HG03469 (cell line): ENCODE data around the gene DOCK4.
"Not testable (repeated sequence)": the region's sequence is repeated elsewhere in the genome, so short reads cannot be mapped to it uniquely, and the experiment has no call there.

Source experiments
- ATAC-seq: cut with Tn5 transposase; IDR thresholded peaks from one replicate; pipeline ENCODE4 v1.9.1; 2021; ENCODE audit warnings: mild to moderate bottlenecking, moderate library complexity, moderate number of reproducible peaks; ENCODE audit not compliant: unreplicated experiment

DOCK4 gene

DNA sequence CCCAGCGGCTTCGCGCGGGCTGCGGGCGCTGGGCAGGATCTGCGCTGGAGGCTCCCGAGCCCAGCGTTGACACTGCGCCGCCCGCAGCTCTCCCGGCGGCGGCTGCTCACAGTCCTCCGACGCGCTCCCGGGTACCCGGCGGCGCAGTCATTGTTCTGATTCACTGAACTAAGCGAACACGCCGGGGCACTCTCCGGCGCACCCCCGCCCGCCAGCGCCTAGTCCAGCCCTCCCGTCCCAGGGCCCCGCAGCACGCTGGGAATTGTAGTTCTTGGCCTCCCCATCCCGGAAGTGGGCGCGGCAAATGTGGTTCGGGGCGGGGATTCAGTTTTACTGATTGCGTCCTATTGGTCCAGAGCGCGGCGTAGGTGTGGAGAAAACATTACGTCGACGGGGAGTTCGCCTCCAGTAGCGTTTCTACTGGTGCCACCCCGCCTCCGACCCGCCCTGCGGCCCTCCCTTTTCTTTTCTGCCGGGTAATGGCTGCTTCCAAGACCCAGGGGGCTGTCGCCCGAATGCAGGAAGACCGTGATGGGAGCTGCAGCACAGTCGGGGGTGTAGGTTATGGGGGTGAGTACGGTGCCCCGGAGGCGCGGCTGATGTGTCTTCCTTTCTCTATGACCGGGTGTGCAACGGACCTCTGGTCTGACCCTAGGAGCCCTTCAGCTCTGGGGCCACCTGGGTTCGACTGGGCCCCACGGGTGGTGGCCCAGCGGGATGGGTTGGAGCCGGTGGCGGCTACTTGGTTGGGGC, at the start of gene DOCK4, which contains the start of gene ZNF277:
Gene DOCK4 (minus strand): TSS at position 162 of the 753 bp plus-strand sequence. CDS start 261 bp downstream, outside the sequence.
Gene ZNF277 (plus strand): TSS at position 458 of the 753 bp plus-strand sequence. CDS start 22 bp downstream, at position 480.
- ATAC-seq, result peak; percentile 86

- no peak for ATAC-seq
Measured at GRCh38 chr7:112255388-112255720, 49.2 kb upstream of the DOCK4 start.

GRCh38 chr7:112254709-112255387, 48.6 kb upstream of the DOCK4 start:
- ATAC-seq, result no peak

DNA sequence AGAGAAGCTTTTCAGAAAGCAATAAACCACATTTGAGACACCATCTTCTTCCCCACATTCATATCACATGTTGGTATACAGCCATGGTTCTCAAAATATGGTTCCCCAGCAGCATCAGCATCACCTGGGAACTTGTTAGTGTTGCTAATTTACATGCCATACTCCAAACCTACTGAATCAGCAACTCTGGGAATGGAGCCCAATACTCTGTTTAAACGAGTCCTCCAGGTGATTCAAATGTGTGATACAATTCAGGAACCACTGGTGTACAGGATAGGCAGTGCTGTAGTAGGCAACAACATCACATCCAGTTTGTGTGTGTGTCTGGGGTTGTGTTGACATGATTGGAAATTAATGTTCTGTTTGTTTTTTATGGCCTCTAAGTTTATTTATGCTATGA, 48.0 kb upstream of the DOCK4 start:
- no peak for ATAC-seq

DNA sequence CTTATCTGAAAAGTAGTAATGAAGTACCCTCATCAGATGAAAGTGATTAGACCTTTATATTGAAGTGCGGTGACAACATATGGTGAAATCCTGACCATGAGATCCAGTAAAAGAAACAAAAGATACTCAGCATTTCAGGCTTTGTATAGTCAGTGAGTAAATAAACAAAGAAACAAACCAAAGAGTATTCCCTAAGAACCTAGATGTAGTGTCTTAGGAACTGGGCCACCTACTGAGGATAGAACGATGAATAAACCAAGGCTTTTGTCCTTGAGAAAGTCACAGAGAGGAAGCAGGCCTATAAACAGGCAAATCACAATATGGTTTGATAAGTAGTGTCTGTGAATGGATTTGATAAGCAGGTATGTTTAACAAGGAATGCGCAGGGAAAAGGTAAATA, 46.5 kb upstream of the DOCK4 start:
- ATAC-seq, result no peak

DNA sequence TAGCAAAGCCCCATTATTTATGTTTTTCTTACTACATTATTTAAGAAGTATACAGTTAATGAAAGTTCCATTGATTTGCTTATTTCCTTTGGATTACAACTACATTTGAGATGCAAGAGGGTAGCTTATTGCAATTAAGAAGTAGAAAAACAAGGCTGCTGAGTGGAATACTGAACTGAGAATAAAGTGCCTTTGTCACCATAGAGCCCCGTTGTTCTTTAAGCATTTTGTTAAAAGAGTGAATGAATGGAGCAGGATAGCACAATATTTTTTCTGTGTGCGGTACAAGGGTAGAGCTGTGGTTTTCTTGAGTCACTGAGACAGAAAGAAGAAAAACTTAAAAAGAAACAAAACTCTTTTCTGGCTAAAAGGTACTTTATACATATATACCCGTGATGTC, 45.9 kb upstream of the DOCK4 start:
- ATAC-seq, result no peak

DNA sequence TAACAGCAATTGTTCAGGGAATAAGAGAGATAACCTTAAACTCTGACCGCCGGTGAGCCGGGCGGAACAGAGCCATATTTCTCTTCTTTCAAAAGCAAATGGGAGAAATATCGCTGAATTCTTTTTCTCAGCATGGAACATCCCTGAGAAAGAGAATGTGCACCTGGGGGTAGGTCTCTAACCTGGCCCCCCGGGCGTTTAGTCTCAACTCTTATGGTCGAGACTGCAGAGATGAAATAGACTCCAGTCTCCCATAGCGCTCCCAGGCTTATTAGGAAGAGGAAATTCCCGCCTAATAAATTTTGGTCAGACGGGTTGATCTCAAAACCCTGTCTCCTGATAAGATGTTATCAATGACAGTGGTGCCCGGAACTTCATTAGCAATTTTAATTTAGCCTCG, 43.8 kb upstream of the DOCK4 start:
- not testable (repeated sequence) for ATAC-seq

DNA sequence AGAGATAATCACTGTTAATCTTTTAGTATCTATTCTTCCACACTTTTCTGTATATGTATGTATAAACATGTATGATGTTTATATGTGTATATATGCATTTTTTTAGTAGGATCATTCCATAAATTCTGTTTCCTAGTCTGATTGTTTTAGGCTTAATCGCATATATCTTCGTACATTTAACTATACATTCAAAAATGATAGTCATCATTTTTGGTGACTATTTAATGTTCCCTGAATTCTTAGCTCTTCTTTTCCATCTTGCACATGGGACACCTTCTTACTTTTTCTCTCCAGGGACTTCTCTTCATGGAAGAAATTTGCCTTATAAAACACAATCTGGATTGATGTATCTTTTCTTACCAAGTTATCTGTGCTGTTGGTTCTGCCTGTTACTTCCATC, 42.4 kb upstream of the DOCK4 start:
- no peak for ATAC-seq

GRCh38 chr7:112238852-112239610, 32.8 kb upstream of the DOCK4 start:
- ATAC-seq, result no peak

- ATAC-seq, result no peak
Measured at GRCh38 chr7:112238330-112238729, 32.1 kb upstream of the DOCK4 start.

GRCh38 chr7:112236597-112236996, 30.4 kb upstream of the DOCK4 start:
- ATAC-seq, result no peak

GRCh38 chr7:112234147-112234546, 27.9 kb upstream of the DOCK4 start:
- no peak for ATAC-seq

GRCh38 chr7:112233048-112233697, 27.0 kb upstream of the DOCK4 start:
- no peak for ATAC-seq

DNA sequence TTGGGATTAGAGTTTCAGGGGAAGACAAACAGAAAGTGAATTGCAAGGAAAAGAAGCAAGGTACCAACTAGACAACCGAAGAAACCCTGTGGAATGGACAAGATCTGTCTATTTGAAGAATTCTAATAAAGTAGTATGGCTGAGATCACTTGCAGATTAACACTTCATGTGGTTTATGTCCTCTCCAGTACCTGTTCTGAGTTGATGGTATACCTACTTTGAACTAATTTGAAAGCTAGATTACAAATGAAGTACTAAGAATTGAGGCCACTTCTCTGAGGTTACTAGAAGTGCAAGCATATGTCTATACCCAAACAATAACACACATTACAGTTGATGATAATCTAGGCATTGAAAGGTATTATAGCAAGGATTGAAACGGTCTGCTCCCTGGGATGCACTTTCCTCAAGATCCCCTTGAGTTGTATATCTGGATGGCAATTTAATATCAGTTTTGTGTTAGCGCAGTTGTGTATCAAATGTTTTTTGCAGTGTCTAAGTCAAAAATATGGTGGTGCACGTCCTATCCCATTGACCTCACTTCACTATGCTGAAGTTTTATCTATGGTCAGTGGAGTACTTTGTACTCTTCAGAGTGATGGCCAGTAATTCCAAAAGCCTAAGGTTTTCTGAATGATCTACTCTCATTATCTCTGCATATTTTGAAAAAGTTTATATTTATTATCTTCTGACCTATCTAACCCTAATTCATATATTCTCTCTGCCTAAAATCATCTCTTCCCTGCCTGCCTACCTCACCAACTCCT, 26.2 kb upstream of the DOCK4 start:
- ATAC-seq, result no peak

GRCh38 chr7:112228632-112229031, 22.4 kb upstream of the DOCK4 start:
- ATAC-seq, result no peak

DNA sequence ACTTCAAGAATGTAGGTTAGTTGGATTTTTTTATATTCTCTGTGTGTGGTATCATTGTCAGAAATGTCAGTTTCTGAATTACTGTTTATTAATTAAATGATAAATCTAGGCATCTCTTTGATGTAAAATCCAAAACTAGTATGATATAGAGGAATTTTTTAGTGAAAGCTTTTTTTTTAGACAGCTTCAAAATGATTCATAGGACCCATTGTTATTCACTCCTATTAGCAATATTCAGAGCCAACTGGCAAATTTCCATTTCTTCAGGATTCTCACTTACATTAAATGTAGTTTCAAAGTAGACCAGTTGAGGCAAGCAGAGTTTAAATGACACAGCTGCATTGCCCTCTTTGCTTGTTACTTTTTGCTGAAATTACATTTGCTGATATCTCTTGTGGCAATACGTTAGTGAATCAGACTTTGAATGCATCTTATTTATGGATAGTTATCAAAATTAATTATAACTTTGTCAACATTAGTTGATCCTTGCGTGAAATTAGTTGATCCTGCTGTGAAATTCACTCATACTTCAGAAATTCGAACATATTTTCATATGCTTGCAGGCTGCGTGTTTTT, 20.6 kb upstream of the DOCK4 start:
- ATAC-seq, result no peak

- no peak for ATAC-seq
Measured at GRCh38 chr7:112225006-112225405, 18.8 kb upstream of the DOCK4 start.

DNA sequence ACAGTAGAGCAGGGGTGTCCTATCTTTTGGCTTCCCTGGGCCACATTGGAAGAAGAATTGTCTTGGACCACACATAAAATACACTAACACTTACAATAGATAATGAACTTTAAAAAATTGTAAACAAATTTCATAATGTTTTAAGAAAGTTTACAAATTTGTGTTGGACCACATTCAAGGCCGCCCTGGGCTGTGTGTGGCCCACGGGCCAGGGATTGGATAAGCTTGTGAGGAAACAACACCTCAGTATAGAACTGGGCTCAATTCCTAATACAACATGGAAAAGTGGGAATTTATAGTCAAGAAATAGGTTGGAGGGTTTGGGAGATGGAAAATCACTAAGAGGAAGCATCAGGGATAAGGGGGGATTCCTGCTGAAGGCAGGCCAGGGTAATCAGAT, 18.0 kb upstream of the DOCK4 start:
- no peak for ATAC-seq

DNA sequence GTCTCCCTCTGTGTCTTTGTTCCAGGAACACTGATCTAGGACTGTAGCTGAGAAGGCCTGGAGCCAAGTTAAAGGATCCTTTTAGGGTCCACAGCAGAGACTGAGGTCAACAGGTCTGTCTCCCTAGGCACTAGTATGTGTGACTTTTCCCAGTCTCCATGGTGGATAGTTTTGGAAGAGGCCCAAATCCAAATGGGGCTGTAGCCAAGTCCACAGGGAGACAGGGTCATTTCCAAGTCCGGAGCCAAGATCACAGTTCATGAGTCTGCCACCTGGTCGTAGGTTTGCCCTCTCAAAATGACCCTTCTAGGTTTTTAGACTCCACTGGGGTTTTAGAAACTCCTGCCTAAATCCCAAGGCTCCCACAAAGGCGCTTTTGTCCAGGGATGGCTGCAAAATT, 17.1 kb upstream of the DOCK4 start:
- ATAC-seq, result no peak

DNA sequence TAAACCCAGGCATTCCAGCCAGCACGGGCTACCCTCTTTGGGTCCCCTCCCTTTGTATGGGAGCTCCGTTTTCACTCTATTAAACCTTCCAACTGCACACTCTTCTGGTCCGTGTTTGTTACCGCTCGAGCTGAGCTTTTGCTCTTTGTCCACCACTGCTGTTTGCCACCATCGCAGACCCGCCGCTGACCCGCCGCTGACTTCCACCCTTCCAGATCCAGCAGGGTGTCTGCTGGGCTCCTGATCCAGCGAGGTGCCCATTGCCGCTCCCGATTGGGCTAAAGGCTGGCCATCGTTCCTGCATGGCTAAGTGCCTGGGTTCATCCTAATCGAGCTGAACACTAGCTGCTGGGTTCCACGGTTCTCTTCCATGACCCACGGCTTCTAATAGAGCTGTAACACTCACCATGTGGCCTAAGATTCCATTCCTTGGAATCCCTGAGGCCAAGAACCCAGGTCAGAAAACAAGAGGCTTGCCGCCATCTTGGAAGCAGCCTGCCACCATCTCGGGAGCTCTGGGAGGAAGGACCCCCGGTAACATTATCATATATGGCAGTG, 14.8 kb upstream of the DOCK4 start:
- no peak for ATAC-seq
